HUES64 (cell line): Measurements from ENCODE around the gene SLC43A1.

ENCODE experiments used
- H3K27ac ChIP-seq: 2 replicates; pipeline ENCODE4 v1.7.0; 2013; ENCODE audit warnings: low read depth, low read length, inconsistent platforms
- H3K27me3 ChIP-seq: 2 replicates; pipeline ENCODE4 v1.6.1; 2013; ENCODE audit warnings: mild to moderate bottlenecking, low read length; ENCODE audit not compliant: insufficient read depth
- H3K36me3 ChIP-seq: 2 replicates; pipeline ENCODE4 v1.6.1; 2013; ENCODE audit warnings: mild to moderate bottlenecking, low read length; ENCODE audit not compliant: insufficient read depth
- H3K4me1 ChIP-seq: 2 replicates; pipeline ENCODE4 v1.6.1; 2013; ENCODE audit warnings: mild to moderate bottlenecking, low read length, moderate library complexity; ENCODE audit not compliant: insufficient read depth
- H3K4me3 ChIP-seq: 2 replicates; pipeline ENCODE4 v1.5.1; 2013; ENCODE audit warnings: mild to moderate bottlenecking, low read length, moderate library complexity
- H3K9ac ChIP-seq: 2 replicates; pipeline ENCODE4 v1.6.1; 2013; ENCODE audit warnings: mild to moderate bottlenecking, low read depth, low read length
- H3K9me3 ChIP-seq: 2 replicates; pipeline ENCODE4 v1.6.1; 2013; ENCODE audit warnings: low read depth, low read length; ENCODE audit not compliant: insufficient read depth
- WGBS: fragments of 150-250, 120-280 bp; methylation state at CpG from one replicate; pipeline ENCODE4 v1.1.7; 2013; ENCODE audit warnings: missing lambda C conversion rate; 5-methylcytosine and 5-hydroxymethylcytosine counted together

Gene SLC43A1

DNA sequence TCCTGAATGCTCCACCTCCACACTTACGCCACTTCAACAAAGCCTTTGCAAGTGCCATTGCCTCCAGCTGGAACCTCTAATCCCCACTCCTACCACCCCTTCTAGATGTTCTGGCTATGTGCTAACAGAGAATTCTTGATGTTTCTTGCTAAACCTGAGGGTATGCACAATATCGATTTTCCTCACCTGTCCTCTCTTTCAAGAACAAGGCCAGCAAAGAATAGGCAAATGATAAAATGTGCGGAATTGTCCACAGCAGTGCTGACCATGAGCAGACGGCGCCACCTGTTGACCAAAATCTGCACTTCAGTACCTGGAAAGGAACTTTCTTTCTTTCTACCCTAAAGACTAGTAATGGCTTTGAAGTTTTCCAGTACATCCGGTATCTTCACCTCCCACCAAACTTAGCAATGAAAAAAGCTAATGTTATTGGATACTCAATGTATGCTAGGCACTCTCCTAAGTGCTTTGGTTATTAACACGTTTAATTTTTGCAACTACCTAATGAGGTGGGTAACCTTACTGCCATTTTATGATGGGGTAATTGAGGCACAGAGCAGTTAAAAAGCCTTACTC, 11.6 kb upstream of the SLC43A1 start:
- no peaks in the 10 kb centered on the region for H3K9me3 ChIP-seq
- H3K27ac ChIP-seq = no peak overlapping the region
- H3K4me3 ChIP-seq = no peak overlapping the region
- 29% methylated on average over 6 of the region's 7 CpGs for WGBS
- H3K4me1 ChIP-seq = peaks cover 12% of the 10 kb centered on the region
- H3K9ac ChIP-seq = no peak overlapping the region
- no peaks in the 10 kb centered on the region for H3K27me3 ChIP-seq
- peaks cover 18% of the 10 kb centered on the region for H3K36me3 ChIP-seq

DNA sequence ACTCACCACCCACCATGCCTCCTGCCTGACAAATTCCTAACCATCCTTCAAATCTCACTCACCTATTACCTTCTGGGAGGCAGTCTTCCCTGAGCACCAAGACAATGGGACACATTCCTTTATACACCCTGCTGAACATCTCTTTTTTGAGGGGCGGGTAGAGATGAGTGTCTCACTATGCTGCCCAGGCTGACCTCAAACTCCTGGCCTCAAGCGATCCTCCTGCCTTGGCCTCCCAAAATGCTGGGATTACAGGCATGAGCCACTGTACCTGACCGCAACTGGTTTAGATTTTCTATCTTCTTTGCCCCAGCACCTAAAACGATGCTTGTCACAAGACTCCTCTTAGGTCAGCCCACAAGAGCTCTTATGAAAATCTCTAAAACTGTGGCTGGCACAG, 7.9 kb upstream of the SLC43A1 start:
- no peaks in the 10 kb centered on the region for H3K27me3 ChIP-seq
- H3K4me3 ChIP-seq = no peak overlapping the region
- 91% methylated on average over 4 of the region's 4 CpGs for WGBS
- peaks cover 2% of the 10 kb centered on the region; the same call in 1 of the 2 replicates for H3K4me1 ChIP-seq
- no peak overlapping the region for H3K27ac ChIP-seq
- no peak overlapping the region for H3K9ac ChIP-seq
- peaks cover 6% of the 10 kb centered on the region for H3K36me3 ChIP-seq
- no peaks in the 10 kb centered on the region for H3K9me3 ChIP-seq

DNA sequence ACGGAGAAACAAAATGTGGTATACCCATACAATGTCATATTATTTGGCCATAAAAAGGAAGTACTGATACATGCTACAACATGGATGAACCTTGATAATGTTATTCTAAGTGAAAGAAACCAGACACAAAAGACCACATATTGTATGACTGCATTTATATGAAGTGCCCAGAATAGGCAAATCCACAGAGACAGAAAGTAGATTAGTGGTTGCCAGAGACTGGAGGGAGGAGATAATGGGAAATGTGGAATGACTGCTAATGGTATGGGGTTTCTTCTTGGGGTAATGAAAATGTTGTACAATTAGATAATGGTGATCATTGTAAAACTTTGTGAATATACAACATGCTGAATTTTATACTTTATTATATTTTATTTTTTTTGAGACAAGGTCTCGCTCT, 5.6 kb upstream of the SLC43A1 start:
- H3K36me3 ChIP-seq = no peaks in the 10 kb centered on the region; the same call in 1 of the 2 replicates
- no peaks in the 10 kb centered on the region for H3K9me3 ChIP-seq
- H3K27me3 ChIP-seq = peaks cover 16% of the 10 kb centered on the region
- peaks cover 1% of the 10 kb centered on the region; the same call in 1 of the 2 replicates for H3K4me1 ChIP-seq
- no peak overlapping the region for H3K27ac ChIP-seq
- 97% methylated on average over 2 of the region's 2 CpGs for WGBS
- H3K9ac ChIP-seq = no peak overlapping the region
- H3K4me3 ChIP-seq = no peak overlapping the region

DNA sequence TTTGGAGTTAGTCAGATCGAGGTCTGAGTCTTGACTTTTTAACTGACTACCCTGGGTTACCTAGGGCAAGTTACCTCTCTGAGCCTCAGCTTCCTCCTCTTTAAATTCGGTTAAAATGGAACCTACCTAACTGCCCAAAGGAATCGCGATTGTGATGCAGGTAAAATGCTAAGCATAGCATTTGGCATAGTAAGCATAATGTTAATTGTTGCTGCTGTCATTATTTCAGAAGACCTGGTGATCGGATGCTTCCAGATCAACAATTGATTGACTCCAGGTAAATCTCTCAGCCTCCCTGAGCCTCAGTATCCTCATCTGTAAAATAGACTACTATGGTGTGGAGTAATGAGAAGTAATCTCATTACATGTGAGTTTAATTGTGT, 550 bp upstream of the SLC43A1 start:
- 14% methylated on average over 5 of the region's 5 CpGs for WGBS
- peaks cover 46% of the 10 kb centered on the region for H3K27me3 ChIP-seq
- no peak overlapping the region for H3K27ac ChIP-seq
- no peaks in the 10 kb centered on the region for H3K9me3 ChIP-seq
- H3K4me1 ChIP-seq = peaks cover 3% of the 10 kb centered on the region; the same call in 1 of the 2 replicates
- peak overlapping the region; percentile 69; the same call in 1 of the 2 replicates for H3K9ac ChIP-seq
- H3K36me3 ChIP-seq = no peaks in the 10 kb centered on the region
- peak overlapping the region; percentile 70 for H3K4me3 ChIP-seq

DNA sequence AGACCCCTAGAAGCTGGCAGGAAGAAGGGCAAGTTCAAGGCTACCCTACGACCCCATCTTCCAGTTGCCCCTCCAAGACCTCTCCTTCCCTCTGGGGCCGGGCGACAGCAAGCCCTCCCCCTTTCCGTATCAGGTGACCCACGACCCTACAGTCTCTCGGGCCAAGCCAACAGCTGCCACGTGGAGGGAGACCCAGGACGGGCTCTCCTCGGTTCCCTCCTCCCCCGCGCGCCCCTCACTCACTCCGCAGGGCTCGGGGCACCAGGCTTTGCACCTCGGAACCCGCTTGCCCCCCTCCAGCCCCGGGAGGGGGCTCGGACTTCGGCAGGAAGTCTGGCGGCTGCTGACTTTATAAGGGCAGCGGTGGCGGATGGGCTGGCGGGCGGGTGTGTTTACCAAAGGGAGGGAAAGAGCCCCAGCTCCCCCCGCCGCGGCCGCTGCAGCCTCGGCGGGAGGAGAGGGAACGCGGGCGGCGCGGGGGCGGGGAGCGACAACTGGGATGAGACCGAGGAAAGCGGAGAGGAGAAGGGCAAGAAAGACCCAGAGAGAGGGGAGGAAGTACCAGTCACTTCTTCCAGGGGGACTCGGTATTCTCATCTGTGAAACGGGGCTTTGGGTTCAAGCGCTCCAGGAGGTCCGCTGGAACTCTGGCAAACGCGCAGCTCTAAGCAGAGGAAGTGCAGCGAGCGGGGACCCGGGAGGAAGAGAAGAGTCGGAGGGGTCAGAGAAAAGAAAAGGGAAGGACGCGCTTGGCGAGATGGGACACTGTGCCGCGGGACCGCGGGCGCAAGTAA, 767 bp downstream of the SLC43A1 start:
- H3K4me3 ChIP-seq = peak overlapping the region; percentile 70
- under 1% methylated on average over 57 of the region's 57 CpGs for WGBS
- peaks cover 46% of the 10 kb centered on the region for H3K27me3 ChIP-seq
- H3K9me3 ChIP-seq = no peaks in the 10 kb centered on the region
- H3K4me1 ChIP-seq = peaks cover 3% of the 10 kb centered on the region; the same call in 1 of the 2 replicates
- no peaks in the 10 kb centered on the region for H3K36me3 ChIP-seq
- H3K9ac ChIP-seq = peak overlapping the region; percentile 69
- no peak overlapping the region for H3K27ac ChIP-seq

DNA sequence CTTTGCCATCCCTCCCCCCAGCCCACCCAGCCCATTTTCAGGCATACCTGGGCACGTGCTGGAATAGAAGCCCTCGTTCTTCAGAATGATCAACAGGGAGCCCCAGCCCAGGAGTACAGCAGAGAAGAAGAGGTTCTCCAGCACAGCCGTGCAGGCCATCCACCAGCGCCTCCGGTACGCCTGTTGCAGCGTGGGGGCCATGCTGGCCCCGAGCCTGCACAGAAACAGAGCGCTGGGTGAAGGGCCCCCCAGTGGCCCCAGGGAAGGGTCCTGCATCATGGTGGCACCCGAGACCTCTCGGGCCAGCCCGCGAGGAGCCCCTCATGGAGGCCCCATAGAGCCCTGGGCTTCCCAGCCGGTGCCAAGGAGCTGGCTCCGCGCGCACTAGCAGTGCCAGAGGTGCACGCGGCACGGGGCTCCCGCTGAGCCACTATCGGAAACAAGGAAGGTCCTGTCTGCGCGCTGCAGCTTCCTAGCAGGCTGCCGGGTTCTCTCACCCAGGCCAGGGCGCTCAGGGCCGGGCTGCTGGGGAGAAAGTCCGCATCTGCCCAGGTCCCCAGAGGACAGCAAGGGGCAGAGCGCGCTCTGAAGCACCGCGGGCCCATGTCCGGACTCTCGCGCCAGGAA, 1.5 kb downstream of the SLC43A1 start:
- no peaks in the 10 kb centered on the region for H3K36me3 ChIP-seq
- WGBS = 7% methylated on average over 35 of the region's 35 CpGs

DNA sequence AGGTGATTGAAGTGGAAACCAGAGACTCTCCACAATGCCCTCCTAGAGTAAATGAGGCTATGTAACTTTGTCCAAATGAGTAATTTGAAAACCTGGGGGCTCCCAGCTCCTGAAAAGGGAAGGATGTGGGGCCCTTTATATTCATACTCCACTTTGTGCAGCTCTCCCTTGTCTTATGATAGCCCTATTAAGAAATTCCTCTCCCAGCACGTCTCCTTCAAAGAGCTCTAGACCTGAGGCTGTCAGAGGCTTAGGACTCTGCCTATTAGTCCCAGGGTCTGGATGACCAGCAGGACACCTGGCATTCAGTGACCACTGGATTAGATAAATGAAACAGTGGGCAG, 2.1 kb downstream of the SLC43A1 start:
- Histone ChIP-seq H3K36me3 (no peaks in the 10 kb centered on the region), H3K4me1 (peaks cover 3% of the 10 kb centered on the region; the same call in 1 of the 2 replicates), H3K9me3 (no peaks in the 10 kb centered on the region), H3K4me3 (peak overlapping the region; percentile 70), H3K9ac (no peak overlapping the region), H3K27ac (no peak overlapping the region), H3K27me3 (peaks cover 46% of the 10 kb centered on the region)
- WGBS = 38% methylated on average over 1 of the region's 1 CpG

More for the DNA sequence above, 1.5 kb downstream of the SLC43A1 start:
- Histone ChIP-seq H3K27ac (no peak overlapping the region), H3K27me3 (peaks cover 46% of the 10 kb centered on the region), H3K9ac (peak overlapping the region; percentile 69), H3K4me3 (peak overlapping the region; percentile 70), H3K4me1 (peaks cover 3% of the 10 kb centered on the region; the same call in 1 of the 2 replicates), H3K9me3 (no peaks in the 10 kb centered on the region)

DNA sequence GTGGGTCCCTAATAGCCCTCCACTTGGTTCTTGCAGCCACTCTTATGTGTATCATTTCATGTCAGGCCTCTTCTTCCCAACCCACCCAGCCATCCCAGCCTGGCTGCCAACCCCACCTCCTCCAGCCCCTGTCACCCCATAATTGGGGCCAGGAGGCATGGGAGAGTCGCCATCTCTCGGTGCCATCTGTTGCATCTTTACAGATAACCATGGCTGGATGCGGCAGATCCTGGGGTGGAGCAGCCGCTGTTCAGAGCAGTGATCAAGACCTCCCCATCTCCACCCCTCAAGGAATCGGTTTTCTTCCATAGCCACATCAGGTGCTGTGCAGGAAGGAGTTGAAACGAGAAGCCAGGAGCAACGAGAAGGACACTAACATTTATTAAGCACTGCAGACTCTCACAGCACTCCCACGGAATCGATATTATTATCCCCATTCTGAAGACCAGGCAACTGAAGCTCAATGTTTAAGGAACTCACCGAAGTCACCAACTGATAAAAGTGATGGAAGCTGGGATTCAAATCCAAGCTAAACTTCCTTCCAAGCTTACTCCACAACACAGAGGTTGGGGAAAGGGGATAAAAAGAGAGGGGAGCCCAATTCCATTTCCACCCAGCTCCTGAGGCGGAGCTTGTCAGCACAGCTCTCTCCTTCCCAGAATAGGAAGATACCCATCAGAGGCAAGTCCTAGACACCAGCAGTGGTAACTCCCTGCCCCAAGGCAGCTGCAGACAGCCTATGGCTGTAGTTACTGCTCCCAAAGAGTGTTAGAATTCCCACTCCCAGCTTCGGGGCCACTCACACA, 2.7 kb downstream of the SLC43A1 start:
- no peak overlapping the region for H3K9ac ChIP-seq
- H3K9me3 ChIP-seq = no peaks in the 10 kb centered on the region
- no peak overlapping the region for H3K27ac ChIP-seq
- peaks cover 46% of the 10 kb centered on the region for H3K27me3 ChIP-seq
- WGBS = 90% methylated on average over 11 of the region's 12 CpGs
- no peaks in the 10 kb centered on the region for H3K36me3 ChIP-seq
- 0 out of 2 replicates have a peak overlapping the region, but pooled peaks have one; percentile 70 for H3K4me3 ChIP-seq
- H3K4me1 ChIP-seq = peaks cover 3% of the 10 kb centered on the region; the same call in 1 of the 2 replicates

DNA sequence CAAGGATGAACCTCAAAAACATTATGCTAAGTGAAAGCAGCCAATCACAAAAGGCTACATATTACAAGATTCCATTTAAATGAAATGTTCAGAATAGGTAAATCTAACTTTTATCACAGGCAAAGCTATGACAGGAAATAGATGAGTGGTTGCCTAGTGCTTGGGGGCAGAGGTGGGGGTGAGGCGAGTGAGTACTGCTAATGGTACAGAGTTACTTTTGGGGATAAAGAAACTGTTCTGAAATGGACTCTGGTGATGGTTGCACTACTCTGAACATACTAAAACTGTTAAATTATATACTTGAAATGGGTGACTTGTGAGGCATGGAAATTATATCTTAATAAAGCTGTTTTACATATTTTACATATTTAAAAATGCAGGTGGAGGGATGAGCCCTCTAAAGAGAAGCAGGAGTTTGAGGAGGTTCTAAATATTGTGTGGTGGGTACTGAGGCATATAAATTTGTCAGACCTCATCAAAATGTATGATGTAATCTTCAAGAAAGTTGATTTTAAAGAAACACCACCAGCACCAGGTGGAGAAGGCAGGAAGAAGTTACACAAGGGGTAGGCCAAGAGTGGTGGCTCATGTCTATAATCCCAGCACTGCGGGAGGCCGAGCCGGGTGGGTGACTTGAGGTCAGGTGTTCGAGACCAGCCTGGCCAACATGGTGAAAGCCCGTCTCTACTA, 3.6 kb downstream of the SLC43A1 start:
- peaks cover 3% of the 10 kb centered on the region; the same call in 1 of the 2 replicates for H3K4me1 ChIP-seq
- no peak overlapping the region for H3K9ac ChIP-seq
- no peak overlapping the region for H3K27ac ChIP-seq
- peaks cover 38% of the 10 kb centered on the region for H3K27me3 ChIP-seq
- H3K9me3 ChIP-seq = no peaks in the 10 kb centered on the region
- no peaks in the 10 kb centered on the region for H3K36me3 ChIP-seq
- H3K4me3 ChIP-seq = no peak overlapping the region
- 91% methylated on average over 6 of the region's 6 CpGs for WGBS

DNA sequence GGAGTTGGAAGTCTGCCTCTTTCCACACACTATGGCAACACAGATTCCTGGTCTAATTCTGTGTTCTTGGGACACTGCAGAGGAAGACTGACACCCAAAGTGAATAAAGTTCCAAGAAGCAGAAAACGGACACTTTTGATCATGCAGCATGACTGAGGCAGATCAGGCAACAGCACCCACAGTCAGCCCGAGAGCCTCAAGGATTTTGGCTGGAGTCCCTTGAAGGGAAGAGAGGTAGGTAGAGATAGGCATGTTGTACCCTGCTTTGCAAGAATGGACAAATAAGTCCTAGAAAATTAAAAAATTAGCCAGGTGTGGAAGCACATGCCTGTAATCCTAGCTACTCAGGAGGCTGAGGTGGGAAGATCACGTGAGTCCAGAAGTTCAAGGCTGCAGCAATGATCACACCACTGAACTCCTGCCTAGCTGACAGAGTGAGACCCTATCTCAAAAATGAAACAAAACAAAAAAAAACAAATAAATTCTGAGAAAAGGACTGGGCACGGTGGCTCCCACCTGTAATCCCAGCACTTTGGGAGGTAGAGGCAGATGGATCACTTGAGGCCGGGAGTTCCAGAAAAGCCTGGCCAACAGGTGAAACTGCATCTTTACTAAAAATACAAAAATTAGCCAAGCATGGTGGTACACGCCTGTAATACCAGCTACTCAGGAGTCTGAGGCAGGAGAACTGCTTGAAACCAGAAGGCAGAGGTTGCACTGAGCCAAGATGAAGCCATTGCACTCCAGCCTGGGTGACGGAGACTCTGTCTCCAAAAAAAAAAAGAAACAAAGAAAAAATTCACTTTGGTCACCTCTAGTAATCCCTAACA, 6.9 kb downstream of the SLC43A1 start:
- H3K27ac ChIP-seq = no peak overlapping the region
- no peak overlapping the region for H3K4me3 ChIP-seq
- no peak overlapping the region for H3K9ac ChIP-seq
- 90% methylated on average over 7 of the region's 7 CpGs for WGBS
- H3K27me3 ChIP-seq = peaks cover 4% of the 10 kb centered on the region; the same call in 1 of the 2 replicates
- no peaks in the 10 kb centered on the region for H3K36me3 ChIP-seq
- H3K9me3 ChIP-seq = no peaks in the 10 kb centered on the region
- H3K4me1 ChIP-seq = no peaks in the 10 kb centered on the region
